Muscle of leg (tissue), 11 donors: Measurements from ENCODE around the gene NT5C1A. TPM values are rescaled to one million over a fixed set of nuclear protein-coding genes. Genes with fewer than 3 reads are reported as not detected.

ENCODE experiments used
- DNase-seq: peaks from one replicate; pipeline ENCODE4 v3.0.0; 2013
- H3K27ac ChIP-seq: one replicate; pipeline ENCODE4 v1.5.1; 2013; ENCODE audit warnings: mild to moderate bottlenecking, low read length, control low read depth
- H3K27me3 ChIP-seq: one replicate; pipeline ENCODE4 v1.6.1; 2013; ENCODE audit warnings: low read length; ENCODE audit not compliant: control insufficient read depth, insufficient read depth
- H3K36me3 ChIP-seq: one replicate; pipeline ENCODE4 v1.6.1; 2013; ENCODE audit warnings: low read length; ENCODE audit not compliant: control insufficient read depth, insufficient read depth
- H3K4me1 ChIP-seq: one replicate; pipeline ENCODE4 v1.6.1; 2013; ENCODE audit warnings: low read length; ENCODE audit not compliant: control insufficient read depth, insufficient read depth
- H3K4me3 ChIP-seq: one replicate; pipeline ENCODE4 v1.5.1; 2013; ENCODE audit warnings: low read length, control low read depth
- H3K9me3 ChIP-seq: replicated peaks from 2 replicates; pipeline ENCODE4 v1.6.1; 2013; ENCODE audit warnings: low read depth, low read length; ENCODE audit not compliant: control insufficient read depth
- WGBS: methylation state at CpG from one replicate; pipeline ENCODE4 v1.1.5; 2013; ENCODE audit warnings: missing lambda C conversion rate; ENCODE audit not compliant: insufficient coverage; 5-methylcytosine and 5-hydroxymethylcytosine counted together
- polyA plus RNA-seq, 8 donors: library from polyadenylated mRNA; unstranded; fragments of 120-200 nt; gene quantifications; one replicate each; pipeline versions ENCODE4 v1.2.1 to v1.2.3, GENCODE V29; 2013; ENCODE audit warnings: inconsistent platforms in 1 of 8, low replicate concordance in 1 of 8; ENCODE audit not compliant: insufficient read length in 8 of 8, insufficient read depth in 1 of 8
- total RNA-seq: library from RNA; stranded (reverse); fragments of 120-200 nt; gene quantifications from one replicate; pipeline ENCODE4 v1.2.4, GENCODE V29; 2013

NT5C1A gene
- total and polyA plus RNA-seq, 9 donors = 4.1 to 9.3 (median 6.3) TPM

- Histone ChIP-seq H3K4me1 (peaks cover 30% of the 10 kb centered on the region), H3K9me3 (no peaks in the 10 kb centered on the region), H3K27ac (no peak overlapping the region), H3K27me3 (peaks cover 5% of the 10 kb centered on the region), H3K36me3 (no peaks in the 10 kb centered on the region), H3K4me3 (no peak overlapping the region)
- DNase-seq = peak; percentile 88
- 6% methylated on average over 3 of the region's 8 CpGs for WGBS
These were observed 18.3 kb downstream of the NT5C1A start for GRCh38 chr1:39653546-39654031.

GRCh38 chr1:39652554-39652953 lies 19.4 kb downstream of the NT5C1A start:
- DNase-seq = no peak
- H3K9me3 ChIP-seq = no peaks in the 10 kb centered on the region
- H3K4me3 ChIP-seq = no peak overlapping the region
- H3K36me3 ChIP-seq = no peaks in the 10 kb centered on the region
- H3K4me1 ChIP-seq = peaks cover 38% of the 10 kb centered on the region
- H3K27me3 ChIP-seq = peaks cover 5% of the 10 kb centered on the region
- WGBS = no CpG with 5 or more reads among the region's 2 CpGs
- peak overlapping the region; percentile 26 for H3K27ac ChIP-seq

GRCh38 chr1:39652105-39652504 lies 19.8 kb downstream of the NT5C1A start:
- Histone ChIP-seq H3K36me3 (no peaks in the 10 kb centered on the region), H3K27me3 (peaks cover 5% of the 10 kb centered on the region), H3K4me3 (no peak overlapping the region), H3K27ac (peak overlapping the region; percentile 26), H3K9me3 (no peaks in the 10 kb centered on the region), H3K4me1 (peaks cover 42% of the 10 kb centered on the region)
- peak; percentile 47 for DNase-seq
- WGBS = 73% methylated on average over 3 of the region's 6 CpGs

- Histone ChIP-seq H3K27me3 (peaks cover 3% of the 10 kb centered on the region), H3K9me3 (no peaks in the 10 kb centered on the region), H3K4me3 (no peak overlapping the region), H3K4me1 (peaks cover 59% of the 10 kb centered on the region), H3K27ac (no peak overlapping the region), H3K36me3 (no peaks in the 10 kb centered on the region)
- no CpG with 5 or more reads among the region's 1 CpG for WGBS
- no peak for DNase-seq
These were observed 21.5 kb downstream of the NT5C1A start for GRCh38 chr1:39650431-39650830.

- H3K27ac ChIP-seq = no peak overlapping the region
- DNase-seq = peak; percentile 10
- peaks cover 3% of the 10 kb centered on the region for H3K27me3 ChIP-seq
- peaks cover 66% of the 10 kb centered on the region for H3K4me1 ChIP-seq
- H3K9me3 ChIP-seq = no peaks in the 10 kb centered on the region
- no peak overlapping the region for H3K4me3 ChIP-seq
- WGBS = no CpG with 5 or more reads among the region's 2 CpGs
- no peaks in the 10 kb centered on the region for H3K36me3 ChIP-seq
These were observed 22.2 kb downstream of the NT5C1A start for GRCh38 chr1:39649636-39650185.

- WGBS = 67% methylated on average over 1 of the region's 2 CpGs
- H3K27ac ChIP-seq = no peak overlapping the region
- DNase-seq = peak; percentile 13
These were observed 23.4 kb downstream of the NT5C1A start for GRCh38 chr1:39648496-39648895.

GRCh38 chr1:39647247-39647646 lies 24.7 kb downstream of the NT5C1A start:
- H3K9me3 ChIP-seq = no peaks in the 10 kb centered on the region
- peak overlapping the region; percentile 91 for H3K27ac ChIP-seq
- DNase-seq = no peak
- no peaks in the 10 kb centered on the region for H3K27me3 ChIP-seq
- H3K4me1 ChIP-seq = peaks cover 69% of the 10 kb centered on the region
- H3K4me3 ChIP-seq = no peak overlapping the region
- H3K36me3 ChIP-seq = no peaks in the 10 kb centered on the region
- 59% methylated on average over 3 of the region's 3 CpGs for WGBS

More at GRCh38 chr1:39648496-39648895, 23.4 kb downstream of the NT5C1A start:
- Histone ChIP-seq H3K4me3 (no peak overlapping the region), H3K36me3 (no peaks in the 10 kb centered on the region), H3K27me3 (no peaks in the 10 kb centered on the region), H3K9me3 (no peaks in the 10 kb centered on the region), H3K4me1 (peaks cover 68% of the 10 kb centered on the region)

- 13% methylated on average over 2 of the region's 12 CpGs for WGBS
- H3K9me3 ChIP-seq = no peaks in the 10 kb centered on the region
- peak overlapping the region; percentile 96 for H3K27ac ChIP-seq
- DNase-seq = peak; percentile 97
- H3K4me3 ChIP-seq = no peak overlapping the region
- peaks cover 66% of the 10 kb centered on the region for H3K4me1 ChIP-seq
- no peaks in the 10 kb centered on the region for H3K27me3 ChIP-seq
- H3K36me3 ChIP-seq = no peaks in the 10 kb centered on the region
These were observed 25.4 kb downstream of the NT5C1A start for GRCh38 chr1:39646232-39647081.

GRCh38 chr1:39645411-39646043 lies 26.4 kb downstream of the NT5C1A start:
- Histone ChIP-seq H3K9me3 (no peaks in the 10 kb centered on the region), H3K4me1 (peaks cover 72% of the 10 kb centered on the region), H3K36me3 (no peaks in the 10 kb centered on the region), H3K27me3 (no peaks in the 10 kb centered on the region), H3K27ac (peak overlapping the region; percentile 63), H3K4me3 (no peak overlapping the region)
- 75% methylated on average over 2 of the region's 3 CpGs for WGBS
- DNase-seq = no peak

- Histone ChIP-seq H3K27ac (no peak overlapping the region), H3K4me1 (peaks cover 74% of the 10 kb centered on the region), H3K36me3 (no peaks in the 10 kb centered on the region), H3K4me3 (no peak overlapping the region), H3K27me3 (peaks cover 8% of the 10 kb centered on the region), H3K9me3 (no peaks in the 10 kb centered on the region)
- DNase-seq = no peak
- WGBS = 94% methylated on average over 2 of the region's 3 CpGs
These were observed 28.2 kb downstream of the NT5C1A start for GRCh38 chr1:39643705-39644104.
